Bronchial epithelial cell (primary cell): ENCODE results near the gene GNG10. TPM values are rescaled to one million over a fixed set of nuclear protein-coding genes. Genes with fewer than 3 reads are reported as not detected.
A peak's percentile ranks its signal among the peaks of the same experiment; 100 is the strongest.

ENCODE experiments used
- DNase-seq: peaks from one replicate; pipeline ENCODE4 v3.0.0-alpha.2; 2010; ENCODE audit warnings: low read depth
- FAIRE-seq: peaks from 2 replicates; lab custom pipeline; 2011; peaks lifted over from hg19 to GRCh38; lab: Jason Lieb, UNC
- H3K27me3 ChIP-seq: 2 replicates; pipeline ENCODE4 v1.5.1; 2011; ENCODE audit warnings: low read length; ENCODE audit not compliant: control insufficient read depth, insufficient read depth
- H3K36me3 ChIP-seq: 2 replicates; pipeline ENCODE4 v1.5.1; 2011; ENCODE audit warnings: low read length; ENCODE audit not compliant: control insufficient read depth, insufficient read depth
- H3K4me3 ChIP-seq: 2 replicates; pipeline ENCODE4 v1.5.1; 2011; ENCODE audit warnings: mild to moderate bottlenecking, low read depth, low read length, control low read depth
- CTCF ChIP-seq: IDR thresholded peaks from 2 replicates; pipeline ENCODE4 v1.5.1; 2011; ENCODE audit warnings: mild to moderate bottlenecking, moderate library complexity, low read length, control low read depth, inconsistent platforms; ENCODE audit not compliant: insufficient read depth, severe bottlenecking
- total RNA-seq: library from RNA; depleted of rRNA; stranded (reverse); fragments of >200 nt; gene quantifications from 2 replicates; pipeline ENCODE4 v1.2.1, GENCODE V29; 2014

Gene GNG10
- total RNA-seq, 1 donor from 2014 or later: 78.7 TPM

GRCh38 chr9:111644195-111644772 lies 17.1 kb upstream of the GNG10 start:
- no peak for TF ChIP-seq CTCF
- H3K36me3 ChIP-seq: peaks cover 10% of the 10 kb centered on the region
- no peak overlapping the region for H3K4me3 ChIP-seq
- DNase-seq: no peak
- FAIRE-seq: no peak
- no peaks in the 10 kb centered on the region for H3K27me3 ChIP-seq

GRCh38 chr9:111645806-111646205 lies 15.6 kb upstream of the GNG10 start:
- no peak for FAIRE-seq
- no peak for TF ChIP-seq CTCF
- peaks cover 10% of the 10 kb centered on the region for H3K36me3 ChIP-seq
- DNase-seq: peak; percentile 21
- H3K4me3 ChIP-seq: no peak overlapping the region
- no peaks in the 10 kb centered on the region for H3K27me3 ChIP-seq

- FAIRE-seq (no peak), DNase-seq (no peak)
- H3K36me3 ChIP-seq: peaks cover 10% of the 10 kb centered on the region
Observed at GRCh38 chr9:111646417-111646816, 15.0 kb upstream of the GNG10 start.

GRCh38 chr9:111648066-111648465 lies 13.3 kb upstream of the GNG10 start:
- TF ChIP-seq CTCF: no peak
- no peak for FAIRE-seq
- no peak overlapping the region for H3K4me3 ChIP-seq
- H3K36me3 ChIP-seq: peaks cover 7% of the 10 kb centered on the region
- no peak for DNase-seq
- H3K27me3 ChIP-seq: no peaks in the 10 kb centered on the region

More at GRCh38 chr9:111646417-111646816, 15.0 kb upstream of the GNG10 start:
- Histone ChIP-seq H3K4me3 (no peak overlapping the region), H3K27me3 (no peaks in the 10 kb centered on the region)
- no peak for TF ChIP-seq CTCF

- TF ChIP-seq CTCF: no peak
- H3K36me3 ChIP-seq: peaks cover 6% of the 10 kb centered on the region
- H3K27me3 ChIP-seq: no peaks in the 10 kb centered on the region
- no peak for DNase-seq
- FAIRE-seq: no peak
- no peak overlapping the region for H3K4me3 ChIP-seq
Observed at GRCh38 chr9:111649016-111649415, 12.4 kb upstream of the GNG10 start.

GRCh38 chr9:111657051-111657450 lies 4.4 kb upstream of the GNG10 start:
- no peak for TF ChIP-seq CTCF
- no peaks in the 10 kb centered on the region for H3K27me3 ChIP-seq
- DNase-seq: no peak
- FAIRE-seq: no peak
- H3K4me3 ChIP-seq: no peak overlapping the region
- no peaks in the 10 kb centered on the region for H3K36me3 ChIP-seq
